C4-2B (cell line): ENCODE results near the gene BTG1.
"Not testable (repeated sequence)": the region's sequence is repeated elsewhere in the genome, so short reads cannot be mapped to it uniquely, and the experiment has no call there.

ENCODE experiments used
- CTCF ChIP-seq: fragments of 450-650 bp; conservative IDR thresholded peaks from 2 replicates; pipeline ENCODE4 v1.5.1; 2017; ENCODE audit warnings: mild to moderate bottlenecking
- ZFX ChIP-seq: fragments of 450-650 bp; IDR thresholded peaks from 2 replicates; pipeline ENCODE4 v1.6.1; 2017

DNA sequence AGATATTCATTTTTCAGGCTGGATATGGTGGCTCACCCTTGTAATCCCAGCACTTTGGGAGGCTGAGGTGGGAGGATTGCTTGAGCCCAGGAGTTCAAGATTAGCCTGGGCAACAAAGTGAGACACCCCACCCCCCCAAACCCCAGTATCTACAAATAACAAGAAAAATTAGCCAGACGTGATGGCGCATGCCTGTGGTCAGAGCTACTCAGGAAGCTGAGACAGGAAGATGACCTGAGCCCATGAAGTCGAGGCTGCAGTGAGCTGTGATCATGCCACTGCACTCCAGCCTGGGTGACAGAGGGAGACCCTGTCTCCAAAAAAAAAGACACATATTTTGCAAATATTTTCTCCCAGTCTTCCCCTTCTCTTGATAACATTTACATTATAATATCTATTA lies 51.3 kb downstream of the BTG1 start:
- TF ChIP-seq CTCF, ZFX: not testable (repeated sequence)
